Kidney epithelial cell (primary cell): ENCODE data around the gene ADK. TPM values are rescaled to one million over a fixed set of nuclear protein-coding genes. Genes with fewer than 3 reads are reported as not detected.

Source experiments
- DNase-seq: peaks from one replicate; pipeline ENCODE4 v3.0.0-alpha.2; 2010; ENCODE audit warnings: low read depth
- H3K27me3 ChIP-seq: 2 replicates; pipeline ENCODE4 v1.6.0; 2011; ENCODE audit warnings: low read length; ENCODE audit not compliant: control insufficient read depth, insufficient read depth
- H3K36me3 ChIP-seq: 2 replicates; pipeline ENCODE4 v1.5.1; 2011; ENCODE audit warnings: low read length; ENCODE audit not compliant: control insufficient read depth, insufficient read depth
- H3K4me3 ChIP-seq: 2 replicates; pipeline ENCODE4 v1.5.1; 2011; ENCODE audit warnings: low read depth, mild to moderate bottlenecking, control low read depth, low read length
- total RNA-seq: library from RNA; depleted of rRNA; stranded (reverse); fragments of >200 nt; gene quantifications from 2 replicates; pipeline ENCODE4 v1.2.3, GENCODE V29; 2015
- TF ChIP-seq, protein P1 (sequence below): IDR thresholded peaks from 2 replicates; pipeline ENCODE4 v1.5.1; 2011; ENCODE audit warnings: mild to moderate bottlenecking, moderate library complexity, low read length, control low read depth, inconsistent platforms; ENCODE audit not compliant: insufficient read depth, poor library complexity, severe bottlenecking

The ADK gene
- total RNA-seq, 1 donor from 2014 or later = 43.6 TPM

- no peak overlapping the region for H3K4me3 ChIP-seq
- H3K36me3 ChIP-seq = no peaks in the 10 kb centered on the region
- DNase-seq = no peak
- TF ChIP-seq, protein P1, sequence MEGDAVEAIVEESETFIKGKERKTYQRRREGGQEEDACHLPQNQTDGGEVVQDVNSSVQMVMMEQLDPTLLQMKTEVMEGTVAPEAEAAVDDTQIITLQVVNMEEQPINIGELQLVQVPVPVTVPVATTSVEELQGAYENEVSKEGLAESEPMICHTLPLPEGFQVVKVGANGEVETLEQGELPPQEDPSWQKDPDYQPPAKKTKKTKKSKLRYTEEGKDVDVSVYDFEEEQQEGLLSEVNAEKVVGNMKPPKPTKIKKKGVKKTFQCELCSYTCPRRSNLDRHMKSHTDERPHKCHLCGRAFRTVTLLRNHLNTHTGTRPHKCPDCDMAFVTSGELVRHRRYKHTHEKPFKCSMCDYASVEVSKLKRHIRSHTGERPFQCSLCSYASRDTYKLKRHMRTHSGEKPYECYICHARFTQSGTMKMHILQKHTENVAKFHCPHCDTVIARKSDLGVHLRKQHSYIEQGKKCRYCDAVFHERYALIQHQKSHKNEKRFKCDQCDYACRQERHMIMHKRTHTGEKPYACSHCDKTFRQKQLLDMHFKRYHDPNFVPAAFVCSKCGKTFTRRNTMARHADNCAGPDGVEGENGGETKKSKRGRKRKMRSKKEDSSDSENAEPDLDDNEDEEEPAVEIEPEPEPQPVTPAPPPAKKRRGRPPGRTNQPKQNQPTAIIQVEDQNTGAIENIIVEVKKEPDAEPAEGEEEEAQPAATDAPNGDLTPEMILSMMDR = no peak
- no peaks in the 10 kb centered on the region for H3K27me3 ChIP-seq
Observed at GRCh38 chr10:74637685-74638084, 486.7 kb downstream of the ADK start.

GRCh38 chr10:74640134-74640921, 489.3 kb downstream of the ADK start:
- no peak for DNase-seq
- TF ChIP-seq, protein P1 = no peak
- Histone ChIP-seq H3K27me3 (no peaks in the 10 kb centered on the region), H3K4me3 (no peak overlapping the region), H3K36me3 (no peaks in the 10 kb centered on the region)

- no peaks in the 10 kb centered on the region for H3K27me3 ChIP-seq
- H3K36me3 ChIP-seq = no peaks in the 10 kb centered on the region
- TF ChIP-seq, protein P1 = no peak
- DNase-seq = no peak
- H3K4me3 ChIP-seq = no peak overlapping the region
Observed at GRCh38 chr10:74641659-74642058, 490.6 kb downstream of the ADK start.

GRCh38 chr10:74642901-74643595, 492.0 kb downstream of the ADK start:
- TF ChIP-seq, protein P1 = no peak
- no peaks in the 10 kb centered on the region for H3K27me3 ChIP-seq
- H3K36me3 ChIP-seq = no peaks in the 10 kb centered on the region
- no peak for DNase-seq
- no peak overlapping the region for H3K4me3 ChIP-seq

GRCh38 chr10:74643596-74643975, 492.6 kb downstream of the ADK start:
- Histone ChIP-seq H3K27me3 (no peaks in the 10 kb centered on the region), H3K36me3 (no peaks in the 10 kb centered on the region), H3K4me3 (no peak overlapping the region)
- TF ChIP-seq, protein P1 = no peak
- DNase-seq = no peak
